Aortic smooth muscle cell (primary cell): ENCODE measurements around the gene RNF220. TPM values are rescaled to one million over a fixed set of nuclear protein-coding genes. Genes with fewer than 3 reads are reported as not detected.

Experiments
- total RNA-seq: library from RNA; depleted of rRNA; stranded (reverse); fragments of >200 nt; gene quantifications from 2 replicates; pipeline ENCODE4 v1.2.3, GENCODE V29; 2014

The RNF220 gene
- total RNA-seq = 50.2 and 55.6 TPM in 2 replicates

GRCh38 chr1:44405031-44405797 is at the start of gene RNF220:
Gene RNF220 (plus strand): TSS chr1:44405255.

GRCh38 chr1:44674113-44675000 is 269.3 kb downstream of the RNF220 start, which contains the start of the genes ARMH1 and TMEM53:
Gene ARMH1 (plus strand): TSS chr1:44674714. CDS start chr1:44689698, 14,984 bp downstream.
Gene TMEM53 (minus strand): TSS chr1:44674481. CDS start chr1:44674391, 90 bp downstream.

Other genes with a start within 250 kb of the RNF220 start
- 17.7 and 22.1 TPM in 2 replicates for gene DMAP1, start 191.8 kb upstream of the RNF220 start, total RNA-seq
- gene ERI3, start 50.0 kb upstream of the RNF220 start, total RNA-seq = 34.8 and 39.0 TPM in 2 replicates